Measurements from ENCODE around the gene DNAJB6.
A peak's percentile ranks its signal among the peaks of the same experiment; 100 is the strongest.

DNAJB6 gene

DNA sequence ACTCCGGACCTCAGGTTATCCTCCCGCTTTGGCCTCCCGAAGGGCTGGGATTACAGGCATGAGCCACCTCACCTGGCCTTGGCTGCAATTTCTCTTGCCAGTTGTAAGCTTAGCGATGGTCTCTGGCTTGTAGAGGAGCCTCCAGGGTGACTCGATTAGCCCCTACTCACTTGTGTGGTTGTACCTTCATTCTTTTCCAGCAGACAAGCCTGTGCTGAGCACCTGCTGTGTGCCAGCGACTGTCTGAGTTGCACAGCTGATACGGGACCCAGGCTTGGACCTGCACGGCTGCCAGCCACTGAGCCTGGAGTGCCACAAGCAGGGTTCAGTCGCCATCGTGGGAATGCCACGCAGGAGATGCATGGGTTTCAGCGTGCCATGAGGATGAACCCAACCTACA, 42.0 kb upstream of the DNAJB6 start:
- DNase-seq (ENCODE audit: low read depth, low spot score) = no peak
- TF ChIP-seq, protein P1, sequence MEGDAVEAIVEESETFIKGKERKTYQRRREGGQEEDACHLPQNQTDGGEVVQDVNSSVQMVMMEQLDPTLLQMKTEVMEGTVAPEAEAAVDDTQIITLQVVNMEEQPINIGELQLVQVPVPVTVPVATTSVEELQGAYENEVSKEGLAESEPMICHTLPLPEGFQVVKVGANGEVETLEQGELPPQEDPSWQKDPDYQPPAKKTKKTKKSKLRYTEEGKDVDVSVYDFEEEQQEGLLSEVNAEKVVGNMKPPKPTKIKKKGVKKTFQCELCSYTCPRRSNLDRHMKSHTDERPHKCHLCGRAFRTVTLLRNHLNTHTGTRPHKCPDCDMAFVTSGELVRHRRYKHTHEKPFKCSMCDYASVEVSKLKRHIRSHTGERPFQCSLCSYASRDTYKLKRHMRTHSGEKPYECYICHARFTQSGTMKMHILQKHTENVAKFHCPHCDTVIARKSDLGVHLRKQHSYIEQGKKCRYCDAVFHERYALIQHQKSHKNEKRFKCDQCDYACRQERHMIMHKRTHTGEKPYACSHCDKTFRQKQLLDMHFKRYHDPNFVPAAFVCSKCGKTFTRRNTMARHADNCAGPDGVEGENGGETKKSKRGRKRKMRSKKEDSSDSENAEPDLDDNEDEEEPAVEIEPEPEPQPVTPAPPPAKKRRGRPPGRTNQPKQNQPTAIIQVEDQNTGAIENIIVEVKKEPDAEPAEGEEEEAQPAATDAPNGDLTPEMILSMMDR (IDR thresholded peaks at IDR 0.05; ENCODE audit: low read depth, low read length) = no peak
- in situ Hi-C loops (cut with HindIII; ENCODE audit: low sequenced_read_pairs) = no loop called here
- no peak overlapping the region for H3K4me3 ChIP-seq (ENCODE audit: low read depth, low read length)

DNA sequence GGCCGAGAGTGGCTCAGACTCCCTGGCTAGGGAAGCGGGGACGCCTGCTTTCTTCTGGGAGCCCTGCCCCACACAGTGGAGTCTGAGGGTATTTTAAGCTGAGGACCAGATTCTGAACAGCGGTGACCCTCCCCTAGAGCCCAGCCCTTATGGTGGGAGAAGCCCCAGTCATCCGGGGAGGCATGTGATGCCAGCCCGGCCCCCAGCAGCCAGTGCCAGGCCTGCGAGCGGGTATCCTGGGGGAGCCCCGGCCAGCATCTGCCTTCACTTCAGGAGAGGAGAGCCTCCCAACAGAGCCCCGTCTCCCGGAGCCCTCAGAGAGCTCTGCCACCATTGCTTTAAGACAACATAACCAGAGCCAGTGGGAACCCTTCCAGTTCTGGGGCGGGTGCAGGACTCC, 41.5 kb upstream of the DNAJB6 start:
- in situ Hi-C loops (cut with HindIII; ENCODE audit: low sequenced_read_pairs) = no loop called here
- H3K4me3 ChIP-seq (ENCODE audit: low read depth, low read length) = no peak overlapping the region
- no peak for DNase-seq (ENCODE audit: low read depth, low spot score)
- TF ChIP-seq, protein P1 (IDR thresholded peaks at IDR 0.05; ENCODE audit: low read depth, low read length) = no peak

DNA sequence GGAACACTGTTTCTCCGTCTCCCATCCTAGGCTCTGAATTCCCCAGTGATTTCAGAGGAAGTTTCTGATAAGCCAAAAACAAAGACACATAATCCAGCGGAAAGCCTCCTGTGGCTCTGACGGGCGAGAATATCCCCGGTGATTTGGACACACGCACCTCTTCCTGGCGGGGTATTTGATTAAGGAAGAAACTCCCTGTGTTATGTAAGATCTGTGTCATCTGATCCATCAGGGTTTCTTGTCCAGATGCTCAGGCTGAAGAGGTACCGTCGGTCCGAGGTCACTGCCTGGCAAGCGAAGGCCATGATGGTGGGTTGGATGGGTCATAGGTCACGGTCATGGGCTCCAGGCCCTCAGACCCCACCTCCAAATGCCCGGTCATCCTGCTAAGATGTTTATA, 39.6 kb upstream of the DNAJB6 start:
- TF ChIP-seq, protein P1 (IDR thresholded peaks at IDR 0.05; ENCODE audit: low read depth, low read length) = no peak
- in situ Hi-C loops (cut with HindIII; ENCODE audit: low sequenced_read_pairs) = no loop called here

DNA sequence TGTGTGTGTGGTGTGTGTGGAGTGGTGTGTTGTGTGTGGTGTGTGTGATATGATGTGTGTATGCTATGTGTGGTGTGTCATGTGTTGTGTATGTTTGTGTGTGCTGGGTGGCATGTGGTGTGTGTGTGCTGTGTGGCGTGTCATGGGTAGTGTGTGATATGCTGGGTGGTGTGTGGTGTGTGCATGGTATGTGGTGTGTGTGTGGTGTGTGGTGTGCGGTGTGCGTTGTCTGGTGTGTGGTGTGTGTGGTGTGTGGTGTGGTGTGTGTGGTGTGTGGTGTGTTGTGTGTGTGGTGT, 37.5 kb upstream of the DNAJB6 start:
- in situ Hi-C loops (cut with HindIII; ENCODE audit: low sequenced_read_pairs) = no loop called here
- H3K4me3 ChIP-seq (ENCODE audit: low read depth, low read length) = no peak overlapping the region
- TF ChIP-seq, protein P1 (IDR thresholded peaks at IDR 0.05; ENCODE audit: low read depth, low read length) = no peak
- no peak for DNase-seq (ENCODE audit: low read depth, low spot score)

More for the DNA sequence above, 39.6 kb upstream of the DNAJB6 start:
- DNase-seq (ENCODE audit: low read depth, low spot score) = no peak
- H3K4me3 ChIP-seq (ENCODE audit: low read depth, low read length) = no peak overlapping the region

DNA sequence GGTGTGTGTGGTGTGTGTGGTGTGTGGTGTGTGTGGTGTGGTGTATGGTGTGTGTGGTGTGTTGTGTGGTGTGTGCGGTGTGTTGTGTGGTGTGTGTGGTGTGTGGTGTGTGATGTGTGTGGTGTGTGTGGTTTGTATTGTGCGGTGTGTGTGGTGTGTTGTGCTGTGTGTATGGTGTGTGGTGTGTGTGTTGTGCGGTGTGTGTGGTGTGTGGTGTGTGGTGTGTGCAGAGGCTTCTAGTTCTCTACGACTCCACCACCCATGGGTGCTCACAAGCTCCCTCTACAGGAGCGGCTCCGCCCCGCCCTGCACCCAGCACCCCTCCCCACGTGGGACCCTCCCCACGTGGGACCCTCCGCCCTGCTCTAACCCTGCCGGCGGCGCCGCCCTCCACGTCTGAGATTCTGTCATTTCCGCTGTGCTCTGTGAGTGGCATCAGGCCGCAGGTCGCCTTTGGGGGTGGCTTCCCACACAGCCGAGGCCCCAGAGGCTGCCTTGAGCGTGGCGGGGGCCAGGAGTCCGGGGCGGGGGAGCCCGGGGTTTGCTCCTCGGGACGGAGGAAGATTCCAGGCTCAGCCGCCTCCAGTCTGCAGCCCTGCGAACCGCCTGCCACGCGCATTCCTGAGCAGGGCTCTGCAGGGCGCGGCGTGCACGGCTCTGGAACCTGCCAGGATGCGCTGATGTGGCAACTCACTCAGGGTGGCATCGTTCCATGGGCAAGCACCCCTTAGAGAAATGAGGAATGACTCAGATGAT, 37.0 kb upstream of the DNAJB6 start:
- TF ChIP-seq, protein P1 (IDR thresholded peaks at IDR 0.05; ENCODE audit: low read depth, low read length) = peak; percentile 11
- in situ Hi-C loops (cut with HindIII; ENCODE audit: low sequenced_read_pairs) = no loop called here
- DNase-seq (ENCODE audit: low read depth, low spot score) = no peak
- H3K4me3 ChIP-seq (ENCODE audit: low read depth, low read length) = no peak overlapping the region

DNA sequence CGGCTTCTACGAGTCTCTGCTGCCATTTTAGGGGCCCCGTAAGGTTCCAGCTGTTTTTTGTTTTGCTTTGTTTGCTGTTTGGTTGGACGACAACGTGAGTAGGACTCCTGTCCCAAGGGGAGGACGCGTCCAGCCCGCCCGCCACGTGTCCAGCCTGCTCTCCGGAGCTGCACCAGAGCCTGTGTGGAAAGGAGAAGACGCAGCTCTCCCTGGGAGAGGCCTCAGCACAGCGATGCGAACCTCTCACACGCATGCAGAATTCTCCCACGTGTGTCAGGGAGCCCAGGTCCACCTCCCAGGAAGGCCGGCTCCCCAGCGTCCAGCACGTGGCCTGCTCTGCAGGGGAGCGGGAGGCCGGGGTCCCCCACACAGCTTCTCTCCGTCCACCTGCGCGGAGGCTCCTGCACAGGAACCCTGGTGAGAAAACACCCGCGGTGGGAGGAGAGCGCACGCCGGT, 36.4 kb upstream of the DNAJB6 start:
- in situ Hi-C loops (cut with HindIII; ENCODE audit: low sequenced_read_pairs) = no loop called here

More for the DNA sequence above, 36.4 kb upstream of the DNAJB6 start:
- DNase-seq (ENCODE audit: low read depth, low spot score) = no peak
- TF ChIP-seq, protein P1 (IDR thresholded peaks at IDR 0.05; ENCODE audit: low read depth, low read length) = no peak
- no peak overlapping the region for H3K4me3 ChIP-seq (ENCODE audit: low read depth, low read length)
